ENCODE data around the gene L1CAM.

DNA sequence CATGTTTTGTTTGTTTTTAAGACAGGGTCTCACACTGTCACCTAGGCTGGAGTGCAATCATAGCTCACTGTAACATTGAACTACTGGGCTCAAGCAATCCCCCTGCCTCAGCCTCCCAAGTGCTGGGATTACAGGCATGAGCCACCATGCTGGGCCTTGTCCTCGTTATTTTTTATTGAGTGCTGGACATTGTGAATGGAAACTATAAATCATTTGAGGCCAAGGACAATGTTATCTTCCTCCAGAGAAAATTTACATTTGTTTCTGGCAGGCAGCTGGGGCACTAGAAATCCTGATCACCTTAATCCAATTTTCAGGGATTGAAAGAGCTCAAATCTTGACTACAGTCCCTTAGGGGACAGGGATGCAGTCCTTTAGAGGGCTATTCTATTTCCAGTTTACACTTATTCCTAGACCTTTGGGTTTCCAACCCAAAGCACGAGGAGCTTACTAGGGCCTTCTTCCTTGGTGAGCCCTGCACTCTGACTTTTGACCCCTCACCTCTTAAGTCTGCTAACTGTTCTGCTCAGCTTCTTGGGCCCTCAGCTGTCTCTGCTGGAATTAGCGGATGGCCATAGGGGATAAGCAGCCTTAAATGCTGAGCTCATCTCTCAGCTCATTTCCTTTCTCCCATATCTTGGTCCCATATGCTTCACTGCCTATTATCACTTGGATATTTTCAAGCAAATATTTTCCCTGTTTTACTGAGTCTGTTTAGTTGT is 32.6 kb downstream of the L1CAM start:
- no peak for TF ChIP-seq JUND (IDR thresholded peaks at IDR 0.05)
- no peak for TF ChIP-seq MAX (IDR thresholded peaks at IDR 0.05)
- TF ChIP-seq REST (IDR thresholded peaks at IDR 0.05): no peak
- no peak for TF ChIP-seq GABPA (IDR thresholded peaks at IDR 0.05 in 1 of 2, conservative IDR thresholded peaks at IDR 0.05 in 1 of 2)
- TF ChIP-seq, protein P1, sequence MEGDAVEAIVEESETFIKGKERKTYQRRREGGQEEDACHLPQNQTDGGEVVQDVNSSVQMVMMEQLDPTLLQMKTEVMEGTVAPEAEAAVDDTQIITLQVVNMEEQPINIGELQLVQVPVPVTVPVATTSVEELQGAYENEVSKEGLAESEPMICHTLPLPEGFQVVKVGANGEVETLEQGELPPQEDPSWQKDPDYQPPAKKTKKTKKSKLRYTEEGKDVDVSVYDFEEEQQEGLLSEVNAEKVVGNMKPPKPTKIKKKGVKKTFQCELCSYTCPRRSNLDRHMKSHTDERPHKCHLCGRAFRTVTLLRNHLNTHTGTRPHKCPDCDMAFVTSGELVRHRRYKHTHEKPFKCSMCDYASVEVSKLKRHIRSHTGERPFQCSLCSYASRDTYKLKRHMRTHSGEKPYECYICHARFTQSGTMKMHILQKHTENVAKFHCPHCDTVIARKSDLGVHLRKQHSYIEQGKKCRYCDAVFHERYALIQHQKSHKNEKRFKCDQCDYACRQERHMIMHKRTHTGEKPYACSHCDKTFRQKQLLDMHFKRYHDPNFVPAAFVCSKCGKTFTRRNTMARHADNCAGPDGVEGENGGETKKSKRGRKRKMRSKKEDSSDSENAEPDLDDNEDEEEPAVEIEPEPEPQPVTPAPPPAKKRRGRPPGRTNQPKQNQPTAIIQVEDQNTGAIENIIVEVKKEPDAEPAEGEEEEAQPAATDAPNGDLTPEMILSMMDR (IDR thresholded peaks at IDR 0.05; ENCODE audit: low read depth, low read length, missing input control): no peak
- TF ChIP-seq RXRA (IDR thresholded peaks at IDR 0.05): no peak
- no peak for TF ChIP-seq FOXA2 (IDR thresholded peaks at IDR 0.05)
- no peak for TF ChIP-seq TAF1 (conservative IDR thresholded peaks at IDR 0.05)
